ENCODE data around the gene PM20D2.

Gene PM20D2

DNA sequence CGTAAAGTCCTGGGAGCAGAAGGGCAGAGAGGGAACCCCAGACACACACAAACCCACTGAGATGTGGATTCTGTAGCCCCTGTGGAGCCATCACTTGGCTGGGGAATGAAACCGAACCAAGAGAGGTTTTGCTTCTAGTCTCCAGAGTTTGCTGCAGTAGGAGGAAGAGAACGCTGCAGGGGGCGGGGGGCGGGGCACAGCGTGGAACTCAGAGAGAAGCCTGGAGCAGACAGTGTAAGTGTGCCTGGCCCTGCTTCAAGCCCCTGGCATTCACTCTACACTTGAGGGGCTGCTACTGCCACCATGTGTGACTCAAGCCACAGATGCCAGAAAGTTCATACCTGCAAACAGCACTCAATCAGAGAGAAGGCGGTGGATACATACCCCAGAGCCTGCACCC is 52.4 kb downstream of the PM20D2 start:
- TF ChIP-seq Cebpa-rat (IDR thresholded peaks at IDR 0.05) = no peak
- H3K36me3 ChIP-seq = no peaks in the 10 kb centered on the region
- no peaks in the 10 kb centered on the region for H3K27me3 ChIP-seq

GRCh38 chr6:89199579-89199978 is 53.7 kb downstream of the PM20D2 start:
- no peaks in the 10 kb centered on the region for H4K20me1 ChIP-seq
- no peaks in the 10 kb centered on the region for H3K4me1 ChIP-seq
- peaks cover 9% of the 10 kb centered on the region for H3K9me3 ChIP-seq
- no peak overlapping the region for H3K4me3 ChIP-seq
- no peak for TF ChIP-seq Cebpa-rat (IDR thresholded peaks at IDR 0.05)
- no peaks in the 10 kb centered on the region for H3K27me3 ChIP-seq
- no peaks in the 10 kb centered on the region for H3K36me3 ChIP-seq
- no peak overlapping the region for H3K4me2 ChIP-seq
- no peak overlapping the region for H3K27ac ChIP-seq
- H3K9ac ChIP-seq = no peak overlapping the region

More for the DNA sequence above, 52.4 kb downstream of the PM20D2 start:
- no peak overlapping the region for H3K27ac ChIP-seq
- no peak overlapping the region for H3K4me3 ChIP-seq
- H3K4me1 ChIP-seq = no peaks in the 10 kb centered on the region
- no peaks in the 10 kb centered on the region for H4K20me1 ChIP-seq
- H3K4me2 ChIP-seq = no peak overlapping the region
- peaks cover 18% of the 10 kb centered on the region for H3K9me3 ChIP-seq
- no peak overlapping the region for H3K9ac ChIP-seq

DNA sequence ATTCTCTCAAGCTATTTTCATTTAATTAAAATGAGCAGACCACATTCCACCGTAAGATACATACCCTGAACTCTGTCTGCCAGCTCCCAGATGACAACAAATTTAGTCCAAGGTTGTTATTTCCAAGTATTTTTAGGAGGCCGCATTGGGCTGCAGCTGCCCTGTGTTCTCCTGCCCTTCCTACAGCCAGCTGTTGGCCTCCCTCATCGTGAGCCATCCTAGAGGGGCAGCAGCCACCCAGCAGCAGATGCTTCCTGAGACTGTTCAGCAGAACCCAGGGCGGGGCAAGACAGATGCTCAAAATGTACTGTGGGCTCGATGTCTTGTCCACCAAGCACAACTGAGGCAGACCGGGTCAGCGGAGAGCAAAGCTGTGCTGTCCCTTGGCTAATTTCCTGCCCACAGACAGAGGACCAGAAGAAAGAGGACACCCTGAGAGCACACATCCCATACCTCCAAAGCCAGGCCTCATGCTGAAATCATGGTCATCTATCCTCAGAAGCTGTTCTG is 54.9 kb downstream of the PM20D2 start:
- Histone ChIP-seq H3K9me3 (no peaks in the 10 kb centered on the region), H3K4me3 (no peak overlapping the region), H3K4me2 (no peak overlapping the region), H3K27me3 (no peaks in the 10 kb centered on the region), H3K36me3 (no peaks in the 10 kb centered on the region), H4K20me1 (no peaks in the 10 kb centered on the region), H3K27ac (no peak overlapping the region), H3K9ac (no peak overlapping the region), H3K4me1 (no peaks in the 10 kb centered on the region)
- TF ChIP-seq Cebpa-rat (IDR thresholded peaks at IDR 0.05) = no peak

- Histone ChIP-seq H3K9ac (no peak overlapping the region), H3K36me3 (no peaks in the 10 kb centered on the region), H3K4me1 (no peaks in the 10 kb centered on the region), H4K20me1 (no peaks in the 10 kb centered on the region), H3K27ac (no peak overlapping the region), H3K27me3 (no peaks in the 10 kb centered on the region), H3K9me3 (no peaks in the 10 kb centered on the region), H3K4me3 (no peak overlapping the region), H3K4me2 (no peak overlapping the region)
- TF ChIP-seq Cebpa-rat (IDR thresholded peaks at IDR 0.05) = no peak
These were observed 58.2 kb downstream of the PM20D2 start for GRCh38 chr6:89204096-89204495.

DNA sequence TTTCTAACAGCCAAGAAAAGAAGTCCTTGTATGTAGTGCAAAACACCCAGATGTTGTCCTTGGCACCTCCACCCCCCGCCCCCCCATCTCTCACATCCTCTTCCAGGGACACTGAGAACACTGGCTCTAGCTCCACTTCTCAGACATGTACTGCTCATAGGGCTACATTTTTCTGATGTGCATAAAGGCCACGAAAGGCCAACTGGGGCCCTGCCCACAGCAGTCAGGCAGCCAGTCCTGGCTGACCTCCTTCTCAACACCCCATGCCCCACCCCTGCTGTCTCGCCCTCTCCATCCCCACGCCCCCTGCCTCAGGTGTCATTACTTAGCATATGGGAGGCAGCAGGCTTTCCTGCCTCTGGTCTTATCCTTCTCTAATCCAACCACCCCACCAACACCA is 60.0 kb downstream of the PM20D2 start:
- Histone ChIP-seq H3K4me2 (no peak overlapping the region), H3K4me1 (no peaks in the 10 kb centered on the region), H3K27me3 (no peaks in the 10 kb centered on the region), H3K9ac (no peak overlapping the region), H4K20me1 (no peaks in the 10 kb centered on the region), H3K27ac (no peak overlapping the region), H3K9me3 (no peaks in the 10 kb centered on the region), H3K4me3 (no peak overlapping the region), H3K36me3 (no peaks in the 10 kb centered on the region)
- TF ChIP-seq Cebpa-rat (IDR thresholded peaks at IDR 0.05) = no peak

GRCh38 chr6:89208551-89208950 is 62.7 kb downstream of the PM20D2 start:
- Histone ChIP-seq H3K4me2 (no peak overlapping the region), H4K20me1 (no peaks in the 10 kb centered on the region), H3K9ac (no peak overlapping the region), H3K9me3 (no peaks in the 10 kb centered on the region), H3K27ac (no peak overlapping the region), H3K4me1 (no peaks in the 10 kb centered on the region), H3K4me3 (no peak overlapping the region), H3K27me3 (no peaks in the 10 kb centered on the region), H3K36me3 (no peaks in the 10 kb centered on the region)
- TF ChIP-seq Cebpa-rat (IDR thresholded peaks at IDR 0.05) = no peak

DNA sequence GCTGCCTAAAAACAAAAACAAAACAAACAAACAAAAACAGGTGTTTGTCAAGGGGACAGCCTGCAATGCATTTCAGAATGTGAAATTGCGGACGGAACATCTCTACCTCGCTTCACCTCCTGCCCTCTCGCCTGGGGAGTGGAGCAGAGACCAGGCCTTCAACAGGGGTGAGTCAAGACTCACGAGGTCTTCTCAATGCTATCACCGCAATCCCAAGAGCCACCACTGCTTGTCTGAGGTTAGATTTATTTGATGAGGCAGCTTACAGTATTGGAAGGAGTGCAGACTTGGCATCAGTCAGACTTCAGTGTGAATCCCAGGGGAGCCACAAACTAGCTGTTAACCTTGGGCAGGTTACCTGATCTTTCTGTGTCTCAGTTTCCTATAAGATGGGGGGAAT is 63.6 kb downstream of the PM20D2 start:
- H3K36me3 ChIP-seq = no peaks in the 10 kb centered on the region
- H3K9me3 ChIP-seq = no peaks in the 10 kb centered on the region
- no peak overlapping the region for H3K9ac ChIP-seq
- no peaks in the 10 kb centered on the region for H3K27me3 ChIP-seq
- no peaks in the 10 kb centered on the region for H4K20me1 ChIP-seq
- no peak overlapping the region for H3K4me2 ChIP-seq
- H3K4me3 ChIP-seq = no peak overlapping the region
- no peak overlapping the region for H3K27ac ChIP-seq
- H3K4me1 ChIP-seq = no peaks in the 10 kb centered on the region
- no peak for TF ChIP-seq Cebpa-rat (IDR thresholded peaks at IDR 0.05)

DNA sequence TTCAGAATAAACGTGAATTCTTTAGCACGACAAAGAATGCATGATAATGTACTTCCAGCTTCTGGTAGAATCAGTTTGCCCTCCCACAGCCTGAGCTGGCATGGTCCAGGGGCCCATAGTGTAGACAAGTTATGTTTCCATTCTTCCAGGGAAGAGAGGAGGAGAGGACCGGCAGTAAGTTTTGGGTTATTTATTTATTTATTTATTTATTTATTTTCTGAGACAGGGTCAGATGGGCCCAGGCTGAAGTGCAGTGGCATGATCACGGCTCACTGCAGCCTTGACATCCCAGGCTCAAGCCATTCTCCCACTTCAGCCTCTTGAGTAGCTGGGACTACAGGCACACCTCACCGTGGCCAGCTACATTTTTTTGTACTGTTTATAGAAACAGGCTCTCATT is 66.6 kb downstream of the PM20D2 start:
- no peaks in the 10 kb centered on the region for H4K20me1 ChIP-seq
- H3K27ac ChIP-seq = no peak overlapping the region
- H3K4me2 ChIP-seq = no peak overlapping the region
- no peaks in the 10 kb centered on the region for H3K4me1 ChIP-seq
- H3K9ac ChIP-seq = no peak overlapping the region
- TF ChIP-seq Cebpa-rat (IDR thresholded peaks at IDR 0.05) = no peak
- H3K27me3 ChIP-seq = no peaks in the 10 kb centered on the region
- H3K4me3 ChIP-seq = no peak overlapping the region
- H3K9me3 ChIP-seq = no peaks in the 10 kb centered on the region
- no peaks in the 10 kb centered on the region for H3K36me3 ChIP-seq

- no peak overlapping the region for H3K27ac ChIP-seq
- H3K9ac ChIP-seq = no peak overlapping the region
- H3K4me1 ChIP-seq = no peaks in the 10 kb centered on the region
- H3K4me2 ChIP-seq = no peak overlapping the region
- H3K36me3 ChIP-seq = no peaks in the 10 kb centered on the region
- H3K9me3 ChIP-seq = no peaks in the 10 kb centered on the region
- H3K27me3 ChIP-seq = no peaks in the 10 kb centered on the region
- no peak for TF ChIP-seq Cebpa-rat (IDR thresholded peaks at IDR 0.05)
- H4K20me1 ChIP-seq = no peaks in the 10 kb centered on the region
- no peak overlapping the region for H3K4me3 ChIP-seq
These were observed 68.3 kb downstream of the PM20D2 start for GRCh38 chr6:89214197-89214596.

Measured in BLaER1 (cell line).